ENCODE results near the gene PITPNB. TPM values are rescaled to one million over a fixed set of nuclear protein-coding genes. Genes with fewer than 3 reads are reported as not detected.
A peak's percentile ranks its signal among the peaks of the same experiment; 100 is the strongest.

Gene PITPNB
- total RNA-seq, 4 donors from 2014 or later: 49.2 to 95.0 (median 75.6) TPM

GRCh38 chr22:27892811-27893210 is 26.2 kb downstream of the PITPNB start:
- TF ChIP-seq CTCF (IDR thresholded peaks at IDR 0.05): no peak
- DNase-seq (ENCODE audit: low spot score) (no peak), ATAC-seq (ENCODE audit: low FRiP score) (no peak)

- DNase-seq (ENCODE audit: low spot score): no peak
- no peak for TF ChIP-seq CTCF (IDR thresholded peaks at IDR 0.05)
- ATAC-seq (ENCODE audit: low FRiP score): no peak
Measured at GRCh38 chr22:27892064-27892463, 27.0 kb downstream of the PITPNB start.

- ATAC-seq (ENCODE audit: low FRiP score): no peak
- TF ChIP-seq CTCF (IDR thresholded peaks at IDR 0.05): no peak
- DNase-seq (ENCODE audit: low spot score): no peak
Measured at GRCh38 chr22:27888310-27888709, 30.7 kb downstream of the PITPNB start.

GRCh38 chr22:27886843-27887151 is 32.3 kb downstream of the PITPNB start:
- no peak for DNase-seq (ENCODE audit: low spot score)
- no peak for ATAC-seq (ENCODE audit: low FRiP score)
- no peak for TF ChIP-seq CTCF (IDR thresholded peaks at IDR 0.05)

- ATAC-seq (ENCODE audit: low FRiP score): no peak
- TF ChIP-seq CTCF (IDR thresholded peaks at IDR 0.05): peak in 1 of 3 donors; percentile 48
- DNase-seq (ENCODE audit: low spot score): no peak
Measured at GRCh38 chr22:27885977-27886842, 32.8 kb downstream of the PITPNB start.

- ATAC-seq (ENCODE audit: low FRiP score) (no peak), DNase-seq (ENCODE audit: low spot score) (no peak)
- TF ChIP-seq CTCF (IDR thresholded peaks at IDR 0.05): no peak
Measured at GRCh38 chr22:27883656-27884350, 35.3 kb downstream of the PITPNB start.

Measured in omental fat pad (tissue), 4 donors.